ENCODE measurements around the gene PRMT7.

DNA sequence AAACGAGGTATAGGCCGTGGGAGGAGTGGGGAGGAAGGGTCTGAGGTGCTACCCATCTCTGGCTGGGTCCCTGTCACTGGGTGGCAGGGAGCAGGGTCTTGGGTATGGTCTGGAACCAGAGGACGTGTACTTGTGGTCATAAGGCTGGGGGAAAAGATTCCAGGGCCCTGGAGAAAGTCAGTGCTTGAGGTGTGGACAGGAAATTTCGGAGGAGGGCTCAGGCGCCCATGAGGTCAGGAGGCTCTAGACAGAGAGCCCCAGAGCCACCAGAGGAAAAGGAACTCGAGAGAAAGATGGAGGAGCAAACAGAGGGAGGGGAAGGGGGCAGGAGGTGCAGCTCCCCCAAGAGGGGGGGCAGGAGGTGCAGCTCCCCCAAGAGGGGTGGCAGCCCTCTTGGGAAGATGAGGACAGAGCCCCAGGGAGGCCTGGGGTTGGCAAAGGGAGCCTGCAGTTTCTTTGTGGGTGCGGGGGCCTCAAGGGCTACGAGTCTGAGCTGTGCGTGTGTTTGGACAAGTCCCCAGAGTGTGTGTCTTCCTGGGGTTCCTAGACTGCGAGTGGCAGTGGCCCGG, 47.2 kb upstream of the PRMT7 start:
- no peak for TF ChIP-seq POLR2AphosphoS5 (IDR thresholded peaks at IDR 0.05; ENCODE audit: low read depth, low read length)
- no peak for TF ChIP-seq CTCF (IDR thresholded peaks at IDR 0.05)
- TF ChIP-seq SIN3A (IDR thresholded peaks at IDR 0.05; ENCODE audit: borderline replicate concordance, insufficient read depth, low read depth, low read length): no peak
- TF ChIP-seq, protein P1, sequence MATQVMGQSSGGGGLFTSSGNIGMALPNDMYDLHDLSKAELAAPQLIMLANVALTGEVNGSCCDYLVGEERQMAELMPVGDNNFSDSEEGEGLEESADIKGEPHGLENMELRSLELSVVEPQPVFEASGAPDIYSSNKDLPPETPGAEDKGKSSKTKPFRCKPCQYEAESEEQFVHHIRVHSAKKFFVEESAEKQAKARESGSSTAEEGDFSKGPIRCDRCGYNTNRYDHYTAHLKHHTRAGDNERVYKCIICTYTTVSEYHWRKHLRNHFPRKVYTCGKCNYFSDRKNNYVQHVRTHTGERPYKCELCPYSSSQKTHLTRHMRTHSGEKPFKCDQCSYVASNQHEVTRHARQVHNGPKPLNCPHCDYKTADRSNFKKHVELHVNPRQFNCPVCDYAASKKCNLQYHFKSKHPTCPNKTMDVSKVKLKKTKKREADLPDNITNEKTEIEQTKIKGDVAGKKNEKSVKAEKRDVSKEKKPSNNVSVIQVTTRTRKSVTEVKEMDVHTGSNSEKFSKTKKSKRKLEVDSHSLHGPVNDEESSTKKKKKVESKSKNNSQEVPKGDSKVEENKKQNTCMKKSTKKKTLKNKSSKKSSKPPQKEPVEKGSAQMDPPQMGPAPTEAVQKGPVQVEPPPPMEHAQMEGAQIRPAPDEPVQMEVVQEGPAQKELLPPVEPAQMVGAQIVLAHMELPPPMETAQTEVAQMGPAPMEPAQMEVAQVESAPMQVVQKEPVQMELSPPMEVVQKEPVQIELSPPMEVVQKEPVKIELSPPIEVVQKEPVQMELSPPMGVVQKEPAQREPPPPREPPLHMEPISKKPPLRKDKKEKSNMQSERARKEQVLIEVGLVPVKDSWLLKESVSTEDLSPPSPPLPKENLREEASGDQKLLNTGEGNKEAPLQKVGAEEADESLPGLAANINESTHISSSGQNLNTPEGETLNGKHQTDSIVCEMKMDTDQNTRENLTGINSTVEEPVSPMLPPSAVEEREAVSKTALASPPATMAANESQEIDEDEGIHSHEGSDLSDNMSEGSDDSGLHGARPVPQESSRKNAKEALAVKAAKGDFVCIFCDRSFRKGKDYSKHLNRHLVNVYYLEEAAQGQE (IDR thresholded peaks at IDR 0.05; ENCODE audit: insufficient read depth in 1 of 2, low read depth in 2 of 2, low read length in 1 of 2): no peak

All from Panc1 (cell line).